Measurements from ENCODE around the gene NFATC1. TPM values are rescaled to one million over a fixed set of nuclear protein-coding genes. Genes with fewer than 3 reads are reported as not detected.

The NFATC1 gene
- total RNA-seq, 4 donors from 2014 or later, result 13.9 to 24.3 (median 16.7) TPM

GRCh38 chr18:79487801-79488201 is 92.1 kb downstream of the NFATC1 start:
- Histone ChIP-seq H3K36me3 (peaks cover 44% of the 10 kb centered on the region), H3K9me3 (no peaks in the 10 kb centered on the region), H3K27me3 (no peaks in the 10 kb centered on the region), H3K4me1 (peaks cover 20% of the 10 kb centered on the region), H3K4me3 (no peak overlapping the region), H3K27ac (no peak overlapping the region)
- DNase-seq (ENCODE audit: low spot score in 2 of 2), result no peak
- 93% methylated on average over 22 of the region's 22 CpGs for WGBS
- TF ChIP-seq POLR2AphosphoS5 (IDR thresholded peaks at IDR 0.05) (no peak), POLR2A (IDR thresholded peaks at IDR 0.05) (no peak), CTCF (IDR thresholded peaks at IDR 0.05) (no peak), EP300 (IDR thresholded peaks at IDR 0.05) (no peak)

GRCh38 chr18:79488311-79489050 is 92.8 kb downstream of the NFATC1 start:
- WGBS, result 90% methylated on average over 16 of the region's 26 CpGs
- Histone ChIP-seq H3K36me3 (peaks cover 46% of the 10 kb centered on the region), H3K9me3 (no peaks in the 10 kb centered on the region), H3K4me3 (no peak overlapping the region), H3K4me1 (peaks cover 20% of the 10 kb centered on the region), H3K27me3 (no peaks in the 10 kb centered on the region), H3K27ac (no peak overlapping the region)
- TF ChIP-seq EP300 (IDR thresholded peaks at IDR 0.05) (no peak), CTCF (IDR thresholded peaks at IDR 0.05) (no peak), POLR2AphosphoS5 (IDR thresholded peaks at IDR 0.05) (no peak), POLR2A (IDR thresholded peaks at IDR 0.05) (no peak)
- peak; percentile 45 to 62 for DNase-seq (ENCODE audit: low spot score in 2 of 2)

GRCh38 chr18:79489051-79489898 is 93.5 kb downstream of the NFATC1 start:
- Histone ChIP-seq H3K9me3 (no peaks in the 10 kb centered on the region), H3K27me3 (no peaks in the 10 kb centered on the region), H3K4me3 (no peak overlapping the region), H3K4me1 (peaks cover 19% of the 10 kb centered on the region), H3K36me3 (peaks cover 53% of the 10 kb centered on the region), H3K27ac (no peak overlapping the region)
- peak; percentile 52 to 78 for DNase-seq (ENCODE audit: low spot score in 2 of 2)
- TF ChIP-seq CTCF (IDR thresholded peaks at IDR 0.05) (no peak), EP300 (IDR thresholded peaks at IDR 0.05) (no peak), POLR2AphosphoS5 (IDR thresholded peaks at IDR 0.05) (no peak), POLR2A (IDR thresholded peaks at IDR 0.05) (no peak)
- 95% methylated on average over 26 of the region's 32 CpGs for whole genome bisulfite sequencing

- no peak overlapping the region for H3K27ac ChIP-seq
- 76% methylated on average over 7 of the region's 16 CpGs for WGBS
- no peaks in the 10 kb centered on the region for H3K27me3 ChIP-seq
- peak; percentile 53 to 54 for DNase-seq (ENCODE audit: low spot score in 2 of 2)
- H3K4me1 ChIP-seq, result peaks cover 11% of the 10 kb centered on the region
- peaks cover 53% of the 10 kb centered on the region for H3K36me3 ChIP-seq
- H3K9me3 ChIP-seq, result no peaks in the 10 kb centered on the region
- no peak overlapping the region for H3K4me3 ChIP-seq
- no peak for TF ChIP-seq POLR2A (IDR thresholded peaks at IDR 0.05)
- TF ChIP-seq EP300 (IDR thresholded peaks at IDR 0.05), result no peak
- TF ChIP-seq CTCF (IDR thresholded peaks at IDR 0.05), result no peak
- TF ChIP-seq POLR2AphosphoS5 (IDR thresholded peaks at IDR 0.05), result no peak
Measured at GRCh38 chr18:79489899-79490625, 94.3 kb downstream of the NFATC1 start.

Measured in suprapubic skin (tissue), 4 donors.